Sigmoid colon (tissue), 4 donors: ENCODE results near the gene MND1.

ENCODE experiments used
- POLR2A ChIP-seq, 2 donors: fragments of 450-650 bp; IDR thresholded peaks; one replicate each; pipeline ENCODE4 v1.6.1; 2016; ENCODE audit warnings: antibody characterized with exemption in 2 of 2, mild to moderate bottlenecking in 2 of 2, moderate library complexity in 2 of 2
- POLR2AphosphoS5 ChIP-seq, 4 donors: sonication (generic); formaldehyde crosslinking; IDR thresholded peaks; one replicate each; pipeline ENCODE4 v1.6.1; 2017; ENCODE audit warnings: antibody characterized with exemption in 4 of 4
- TF ChIP-seq, protein P1 (sequence below), 4 experiments: fragments of 450-650 bp in 3 of 4; fragments of 200-600 bp in 1 of 4; IDR thresholded peaks; one replicate each; pipeline ENCODE4 v1.5.1; 2016 to 2019; ENCODE audit warnings: antibody characterized with exemption in 4 of 4, mild to moderate bottlenecking in 3 of 4, moderate library complexity in 2 of 4

DNA sequence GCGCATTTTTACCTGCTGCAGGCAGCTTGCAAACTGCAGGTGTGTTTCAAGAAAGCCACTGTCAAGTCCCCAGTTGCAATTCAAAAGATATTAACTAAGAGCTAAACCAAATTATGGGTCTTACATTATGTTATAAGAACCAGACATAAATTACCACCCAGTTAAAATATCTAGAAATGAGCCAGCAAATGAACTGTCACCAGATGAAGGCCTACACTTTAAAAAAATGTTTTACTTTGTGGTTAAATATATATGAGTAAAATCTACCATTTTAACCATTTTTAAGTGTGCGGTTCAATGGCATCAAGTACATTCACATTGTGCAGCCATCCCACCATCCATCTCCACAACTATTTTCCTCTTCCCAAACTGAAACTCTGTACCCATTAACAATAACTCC lies 89.7 kb downstream of the MND1 start:
- TF ChIP-seq, protein P1, sequence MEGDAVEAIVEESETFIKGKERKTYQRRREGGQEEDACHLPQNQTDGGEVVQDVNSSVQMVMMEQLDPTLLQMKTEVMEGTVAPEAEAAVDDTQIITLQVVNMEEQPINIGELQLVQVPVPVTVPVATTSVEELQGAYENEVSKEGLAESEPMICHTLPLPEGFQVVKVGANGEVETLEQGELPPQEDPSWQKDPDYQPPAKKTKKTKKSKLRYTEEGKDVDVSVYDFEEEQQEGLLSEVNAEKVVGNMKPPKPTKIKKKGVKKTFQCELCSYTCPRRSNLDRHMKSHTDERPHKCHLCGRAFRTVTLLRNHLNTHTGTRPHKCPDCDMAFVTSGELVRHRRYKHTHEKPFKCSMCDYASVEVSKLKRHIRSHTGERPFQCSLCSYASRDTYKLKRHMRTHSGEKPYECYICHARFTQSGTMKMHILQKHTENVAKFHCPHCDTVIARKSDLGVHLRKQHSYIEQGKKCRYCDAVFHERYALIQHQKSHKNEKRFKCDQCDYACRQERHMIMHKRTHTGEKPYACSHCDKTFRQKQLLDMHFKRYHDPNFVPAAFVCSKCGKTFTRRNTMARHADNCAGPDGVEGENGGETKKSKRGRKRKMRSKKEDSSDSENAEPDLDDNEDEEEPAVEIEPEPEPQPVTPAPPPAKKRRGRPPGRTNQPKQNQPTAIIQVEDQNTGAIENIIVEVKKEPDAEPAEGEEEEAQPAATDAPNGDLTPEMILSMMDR (IDR thresholded peaks at IDR 0.05) = no peak
- TF ChIP-seq POLR2AphosphoS5 (IDR thresholded peaks at IDR 0.05) (no peak), POLR2A (IDR thresholded peaks at IDR 0.05) (no peak)
